OCI-LY1 (cell line): Measurements from ENCODE around the gene PBRM1.

Experiments
- H2AFZ ChIP-seq: fragments of 200-600 bp; sonication (generic), shearing (Covaris generic); 2 replicates; pipeline ENCODE4 v1.6.0; 2014; ENCODE audit warnings: antibody characterized with exemption, mild to moderate bottlenecking, low read length
- H3F3A ChIP-seq: fragments of 200-600 bp; sonication (generic), shearing (Covaris generic); 2 replicates; pipeline ENCODE4 v1.6.0; 2014; ENCODE audit warnings: mild to moderate bottlenecking, antibody characterized with exemption, low read length, moderate library complexity; ENCODE audit not compliant: insufficient read depth
- H3K27ac ChIP-seq: fragments of 200-600 bp; sonication (generic); 2 replicates; pipeline ENCODE4 v1.5.1; 2014; ENCODE audit warnings: low read length, mixed run types, mild to moderate bottlenecking, low read depth; ENCODE audit not compliant: poor library complexity, severe bottlenecking
- H3K27me3 ChIP-seq: fragments of 200-600 bp; sonication (generic); 2 replicates; pipeline ENCODE4 v1.6.0; 2014; ENCODE audit warnings: antibody characterized with exemption, mild to moderate bottlenecking, low read length, moderate library complexity; ENCODE audit not compliant: insufficient read depth
- H3K36me3 ChIP-seq: fragments of 200-600 bp; sonication (generic); 2 replicates; pipeline ENCODE4 v1.6.1; 2014; ENCODE audit warnings: mild to moderate bottlenecking, antibody characterized with exemption, low read length, moderate library complexity, mixed read lengths; ENCODE audit not compliant: insufficient read depth
- H3K4me1 ChIP-seq: fragments of 200-600 bp; sonication (generic); 2 replicates; pipeline ENCODE4 v1.5.1; 2014; ENCODE audit warnings: mild to moderate bottlenecking, low read length, moderate library complexity; ENCODE audit not compliant: insufficient read depth, severe bottlenecking
- H3K4me2 ChIP-seq: fragments of 200-600 bp; sonication (generic), shearing (Covaris generic); 2 replicates; pipeline ENCODE4 v1.6.1; 2014; ENCODE audit warnings: low read length
- H3K4me3 ChIP-seq: fragments of 200-600 bp; sonication (generic); 2 replicates; pipeline ENCODE4 v1.5.1; 2014; ENCODE audit warnings: low read length, low read depth, mild to moderate bottlenecking, mixed read lengths; ENCODE audit not compliant: poor library complexity, severe bottlenecking
- H3K79me2 ChIP-seq: fragments of 200-600 bp; shearing (Covaris generic); 2 replicates; pipeline ENCODE4 v1.6.1; 2016; ENCODE audit warnings: mixed run types, low read length, mixed read lengths; ENCODE audit not compliant: insufficient read depth
- H3K9ac ChIP-seq: fragments of 200-600 bp; sonication (generic), shearing (Covaris generic); 2 replicates; pipeline ENCODE4 v1.6.1; 2014; ENCODE audit warnings: mild to moderate bottlenecking, low read length, mixed read lengths
- H3K9me2 ChIP-seq: fragments of 200-600 bp; sonication (generic), shearing (Covaris generic); 2 replicates; pipeline ENCODE4 v1.6.1; 2014; ENCODE audit warnings: low read depth, mild to moderate bottlenecking, low read length, mixed read lengths
- H3K9me3 ChIP-seq: fragments of 200-600 bp; shearing (Covaris generic); 2 replicates; pipeline ENCODE4 v1.6.1; 2014; ENCODE audit warnings: low read length, mixed read lengths
- H4K20me1 ChIP-seq: fragments of 200-600 bp; sonication (generic), shearing (Covaris generic); 2 replicates; pipeline ENCODE4 v1.6.0; 2016; ENCODE audit warnings: mild to moderate bottlenecking, low read length; ENCODE audit not compliant: insufficient read depth
- EZH2 ChIP-seq: fragments of 200-600 bp; sonication (generic), shearing (Covaris generic); IDR thresholded peaks from 2 replicates; pipeline ENCODE4 v1.8.0; 2017; ENCODE audit warnings: borderline replicate concordance, mixed run types, mild to moderate bottlenecking, antibody characterized with exemption, low read length, moderate library complexity, mixed read lengths
- TF ChIP-seq, protein P1 (sequence below): fragments of 200-600 bp; sonication (generic), shearing (Covaris generic); IDR thresholded peaks from 2 replicates; pipeline ENCODE4 v1.5.1; 2017; ENCODE audit warnings: mild to moderate bottlenecking, antibody characterized with exemption, low read length, moderate library complexity, mixed read lengths

PBRM1 gene

DNA sequence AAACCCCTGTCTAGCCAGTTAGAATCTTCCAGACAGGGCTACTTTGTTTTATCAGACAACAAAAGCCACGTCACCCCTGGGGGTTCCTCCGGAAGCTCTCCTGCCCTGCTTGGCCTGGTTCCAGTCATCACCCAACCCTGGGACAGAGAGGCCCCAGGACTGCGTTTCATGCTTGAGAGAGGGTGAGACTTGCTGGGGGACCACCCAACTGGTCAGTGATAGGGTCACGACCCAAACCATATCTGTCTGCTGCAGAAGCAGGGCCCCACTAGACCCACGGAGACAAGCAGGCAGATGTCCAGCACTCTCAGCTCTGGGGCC, 153.2 kb downstream of the PBRM1 start:
- H3F3A ChIP-seq = peaks cover 11% of the 10 kb centered on the region
- H3K9me2 ChIP-seq = no peaks in the 10 kb centered on the region
- H2AFZ ChIP-seq = no peak overlapping the region
- H3K9me3 ChIP-seq = no peaks in the 10 kb centered on the region
- H4K20me1 ChIP-seq = no peaks in the 10 kb centered on the region
- peak overlapping the region; percentile 87 for H3K4me2 ChIP-seq
- H3K27ac ChIP-seq = peak overlapping the region; percentile 14
- H3K79me2 ChIP-seq = peaks cover 10% of the 10 kb centered on the region
- TF ChIP-seq, protein P1, sequence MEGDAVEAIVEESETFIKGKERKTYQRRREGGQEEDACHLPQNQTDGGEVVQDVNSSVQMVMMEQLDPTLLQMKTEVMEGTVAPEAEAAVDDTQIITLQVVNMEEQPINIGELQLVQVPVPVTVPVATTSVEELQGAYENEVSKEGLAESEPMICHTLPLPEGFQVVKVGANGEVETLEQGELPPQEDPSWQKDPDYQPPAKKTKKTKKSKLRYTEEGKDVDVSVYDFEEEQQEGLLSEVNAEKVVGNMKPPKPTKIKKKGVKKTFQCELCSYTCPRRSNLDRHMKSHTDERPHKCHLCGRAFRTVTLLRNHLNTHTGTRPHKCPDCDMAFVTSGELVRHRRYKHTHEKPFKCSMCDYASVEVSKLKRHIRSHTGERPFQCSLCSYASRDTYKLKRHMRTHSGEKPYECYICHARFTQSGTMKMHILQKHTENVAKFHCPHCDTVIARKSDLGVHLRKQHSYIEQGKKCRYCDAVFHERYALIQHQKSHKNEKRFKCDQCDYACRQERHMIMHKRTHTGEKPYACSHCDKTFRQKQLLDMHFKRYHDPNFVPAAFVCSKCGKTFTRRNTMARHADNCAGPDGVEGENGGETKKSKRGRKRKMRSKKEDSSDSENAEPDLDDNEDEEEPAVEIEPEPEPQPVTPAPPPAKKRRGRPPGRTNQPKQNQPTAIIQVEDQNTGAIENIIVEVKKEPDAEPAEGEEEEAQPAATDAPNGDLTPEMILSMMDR = no peak
- H3K27me3 ChIP-seq = no peaks in the 10 kb centered on the region
- H3K36me3 ChIP-seq = peaks cover 18% of the 10 kb centered on the region
- H3K4me3 ChIP-seq = peak overlapping the region; percentile 85
- peaks cover 45% of the 10 kb centered on the region for H3K4me1 ChIP-seq
- peak overlapping the region; percentile 84 for H3K9ac ChIP-seq

DNA sequence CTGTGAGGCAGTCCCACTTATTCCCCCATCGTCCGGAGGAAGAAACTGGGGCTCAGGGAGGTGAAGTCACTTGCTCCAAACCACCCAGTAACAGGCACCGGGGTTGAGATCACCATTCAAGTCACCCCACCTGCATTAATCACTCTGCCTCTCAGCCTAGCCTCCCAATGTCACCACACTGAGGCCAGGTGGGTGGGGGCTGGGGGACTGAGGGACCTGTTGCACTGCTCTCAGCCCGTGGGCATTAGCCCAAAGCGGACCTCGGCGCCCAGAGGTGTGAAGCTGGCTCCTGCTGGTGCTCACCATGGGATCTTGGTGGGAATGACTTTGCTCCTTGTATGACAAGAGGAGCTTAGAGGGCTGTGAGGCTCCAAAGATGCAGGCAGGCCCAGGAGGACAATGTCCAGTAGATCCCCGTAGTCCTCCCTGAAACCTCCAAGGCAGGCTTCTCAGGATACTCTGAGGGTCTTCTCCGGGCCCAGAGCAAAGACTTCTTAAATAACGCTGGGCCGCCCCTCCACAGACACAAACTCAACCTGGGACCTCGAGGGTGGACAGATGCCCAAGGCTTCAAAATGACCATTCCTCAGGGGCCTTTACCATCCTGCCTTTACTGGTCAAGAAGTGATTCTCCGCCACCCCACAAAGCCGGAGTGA, 153.7 kb downstream of the PBRM1 start:
- peak overlapping the region; percentile 14 for H3K27ac ChIP-seq
- H3K4me3 ChIP-seq = peak overlapping the region; percentile 85
- no peak overlapping the region for H2AFZ ChIP-seq

DNA sequence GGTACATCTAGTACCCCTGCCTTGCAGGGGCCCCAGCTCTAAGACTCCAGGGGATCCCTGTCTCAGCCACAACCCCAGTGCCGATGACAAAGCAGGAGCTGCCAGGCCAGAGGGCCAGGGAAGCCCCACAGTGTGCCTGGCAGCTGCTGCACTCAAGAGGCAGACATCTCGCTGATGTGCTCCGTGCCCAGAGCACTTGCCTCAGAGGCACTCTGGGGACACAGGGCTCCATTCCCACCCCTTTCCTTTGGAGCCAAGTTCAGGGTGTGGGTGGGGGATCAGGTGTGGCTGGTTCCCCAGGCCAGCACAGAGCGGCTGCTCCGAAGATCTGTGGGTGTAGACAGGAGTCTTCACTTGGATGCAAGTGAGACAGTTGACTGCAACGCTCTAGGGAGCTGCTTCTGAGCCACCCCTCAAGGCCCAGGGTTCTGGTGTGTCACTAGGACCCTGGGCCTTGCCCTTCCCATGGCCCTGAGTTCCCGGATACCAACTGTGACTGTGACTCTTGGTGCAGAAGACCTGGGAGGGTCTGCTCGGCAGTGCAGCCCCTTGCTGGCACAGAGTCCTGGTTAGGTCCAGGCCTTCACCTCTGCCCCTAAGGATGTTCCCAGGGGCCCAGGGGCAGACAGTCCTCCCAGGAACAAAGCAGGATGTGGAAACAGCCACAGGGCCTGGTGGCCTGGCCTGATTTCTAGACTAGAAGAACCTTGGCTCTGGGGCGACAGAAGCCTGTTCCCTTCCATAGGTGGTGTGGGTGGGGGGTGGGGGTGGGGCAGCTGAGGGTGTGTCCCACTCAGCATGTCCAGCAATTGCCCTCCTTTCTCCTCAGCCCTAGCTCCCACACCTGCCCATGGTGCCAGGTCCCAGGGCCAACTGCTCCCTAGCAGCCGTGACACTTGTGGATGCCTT, 154.5 kb downstream of the PBRM1 start:
- TF ChIP-seq EZH2 = no peak
- TF ChIP-seq, protein P1 = no peak
- no peak overlapping the region for H2AFZ ChIP-seq
- H3K9ac ChIP-seq = no peak overlapping the region
- peaks cover 39% of the 10 kb centered on the region for H3K4me1 ChIP-seq
- H3K36me3 ChIP-seq = peaks cover 30% of the 10 kb centered on the region
- peaks cover 11% of the 10 kb centered on the region for H3F3A ChIP-seq
- H3K4me3 ChIP-seq = no peak overlapping the region
- H3K27ac ChIP-seq = peak overlapping the region; percentile 14
- H3K9me3 ChIP-seq = no peaks in the 10 kb centered on the region
- H3K79me2 ChIP-seq = no peaks in the 10 kb centered on the region
- peak overlapping the region; percentile 87; the same call in 1 of the 2 replicates for H3K4me2 ChIP-seq
- no peaks in the 10 kb centered on the region for H4K20me1 ChIP-seq
- no peaks in the 10 kb centered on the region for H3K27me3 ChIP-seq
- no peaks in the 10 kb centered on the region for H3K9me2 ChIP-seq

More for the DNA sequence above, 153.7 kb downstream of the PBRM1 start:
- Histone ChIP-seq H3F3A (peaks cover 11% of the 10 kb centered on the region), H3K9me2 (no peaks in the 10 kb centered on the region), H3K79me2 (peaks cover 5% of the 10 kb centered on the region), H3K4me1 (peaks cover 40% of the 10 kb centered on the region), H3K27me3 (no peaks in the 10 kb centered on the region), H3K9ac (peak overlapping the region; percentile 84; the same call in 1 of the 2 replicates), H3K36me3 (peaks cover 23% of the 10 kb centered on the region), H3K4me2 (peak overlapping the region; percentile 87), H3K9me3 (no peaks in the 10 kb centered on the region), H4K20me1 (no peaks in the 10 kb centered on the region)
- TF ChIP-seq, protein P1 = no peak
- TF ChIP-seq EZH2 = no peak
